Endothelial cell of umbilical vein (primary cell): ENCODE measurements around the gene ZDHHC24. TPM values are rescaled to one million over a fixed set of nuclear protein-coding genes. Genes with fewer than 3 reads are reported as not detected.

Experiments used
- BruUV-seq: library from RNA; stranded (reverse); fragments of 400-500 nt; replicated peaks from 2 replicates; lab custom pipeline; 2021; lab: Mats Ljungman, UMichigan
- CTCF ChIA-PET: fragments of 300-600, 350-600 bp; sonication (Branson Sonifier 250); formaldehyde crosslinking; loops from one replicate; lab custom pipeline; 2021; ENCODE audit warnings: antibody characterized with exemption, inconsistent platforms; lab: Charles Lee
- POLR2A ChIA-PET: fragments of 300-600, 350-600 bp; sonication (Branson Sonifier 250); formaldehyde crosslinking; loops from one replicate; lab custom pipeline; 2021; ENCODE audit warnings: antibody characterized with exemption, inconsistent platforms; lab: Charles Lee
- DNase-seq: peaks from one replicate; pipeline ENCODE4 v3.0.0-alpha.2; 2011; ENCODE audit warnings: low read depth, low spot score
- FAIRE-seq: peaks from 2 replicates; lab custom pipeline; 2011; peaks lifted over from hg19 to GRCh38; lab: Jason Lieb, UNC
- H2AFZ ChIP-seq: 2 replicates; pipeline ENCODE4 v1.6.0; 2012; ENCODE audit warnings: low read depth, low read length, control low read depth, inconsistent platforms
- H3K27ac ChIP-seq: 2 replicates; pipeline ENCODE4 v1.5.1; 2011; ENCODE audit warnings: low read depth, mild to moderate bottlenecking, control low read depth, low read length, moderate library complexity; ENCODE audit not compliant: insufficient read depth
- H3K27me3 ChIP-seq, 2 experiments: 2 replicates each; pipeline versions ENCODE4 v1.6.0 to v1.6.1; 2011; ENCODE audit warnings: low read length in 2 of 2, mixed read lengths in 1 of 2; ENCODE audit not compliant: control insufficient read depth in 2 of 2, insufficient read depth in 2 of 2
- H3K36me3 ChIP-seq, 2 experiments: 2 replicates in 1 of 2; 3 replicates in 1 of 2; pipeline ENCODE4 v1.5.1; 2011; ENCODE audit warnings: low read length in 2 of 2, mild to moderate bottlenecking in 1 of 2, moderate library complexity in 1 of 2; ENCODE audit not compliant: control insufficient read depth in 2 of 2, insufficient read depth in 2 of 2; ENCODE audit errors: extremely low read depth in 1 of 2
- H3K4me1 ChIP-seq: 3 replicates; pipeline ENCODE4 v1.5.1; 2011; ENCODE audit warnings: mild to moderate bottlenecking, low read length; ENCODE audit not compliant: control insufficient read depth, insufficient read depth; ENCODE audit errors: extremely low read depth
- H3K4me2 ChIP-seq: 2 replicates; pipeline ENCODE4 v1.6.1; 2011; ENCODE audit warnings: low read length, control low read depth, mixed read lengths; ENCODE audit not compliant: insufficient read depth
- H3K4me3 ChIP-seq, 3 experiments: fragments of 200-600 bp in 1 of 3; sonication (generic), shearing (Covaris generic) in 1 of 3; replicated peaks in 1 of 3; 2 replicates each; pipeline ENCODE4 v1.5.1; 2011 to 2016; ENCODE audit warnings: control low read depth in 3 of 3, low read length in 3 of 3, mild to moderate bottlenecking in 2 of 3, inconsistent platforms in 1 of 3, low read depth in 1 of 3, moderate library complexity in 1 of 3; ENCODE audit not compliant: insufficient read depth in 1 of 3
- H3K79me2 ChIP-seq: 2 replicates; pipeline ENCODE4 v1.6.0; 2012; ENCODE audit warnings: low read length, inconsistent platforms; ENCODE audit not compliant: control insufficient read depth, insufficient read depth
- H3K9ac ChIP-seq: replicated peaks from 2 replicates; pipeline ENCODE3; 2011; ENCODE audit warnings: low read length, control low read depth; ENCODE audit not compliant: insufficient read depth; ENCODE audit errors: extremely low read depth
- H3K9me1 ChIP-seq: replicated peaks from 3 replicates; pipeline ENCODE4 v1.6.0; 2011; ENCODE audit warnings: mild to moderate bottlenecking, low read length; ENCODE audit not compliant: control insufficient read depth, insufficient read depth; ENCODE audit errors: extremely low read depth
- H3K9me3 ChIP-seq: replicated peaks from 2 replicates; pipeline ENCODE4 v1.5.1; 2012; ENCODE audit warnings: low read length, inconsistent platforms; ENCODE audit not compliant: control insufficient read depth, insufficient read depth
- H4K20me1 ChIP-seq: replicated peaks from 2 replicates; pipeline ENCODE3; 2011; ENCODE audit warnings: mild to moderate bottlenecking, low read length; ENCODE audit not compliant: control insufficient read depth, insufficient read depth; ENCODE audit errors: extremely low read depth
- EZH2 ChIP-seq: IDR thresholded peaks from 2 replicates; pipeline ENCODE4 v1.6.1; 2012; ENCODE audit warnings: borderline replicate concordance, low read depth, mild to moderate bottlenecking, moderate library complexity, low read length, inconsistent platforms; ENCODE audit not compliant: severe bottlenecking
- FOS ChIP-seq: IDR thresholded peaks from 2 replicates; pipeline ENCODE4 v1.6.1; 2011; ENCODE audit warnings: mild to moderate bottlenecking, low read length, moderate library complexity, borderline replicate concordance; ENCODE audit not compliant: insufficient read depth
- GATA2 ChIP-seq: IDR thresholded peaks from 2 replicates; pipeline ENCODE4 v1.7.0; 2011; ENCODE audit warnings: low read depth, mild to moderate bottlenecking, moderate library complexity, mixed read lengths, low read length; ENCODE audit not compliant: insufficient read length, insufficient read depth
- JUN ChIP-seq: IDR thresholded peaks from 2 replicates; pipeline ENCODE4 v1.6.1; 2011; ENCODE audit warnings: borderline replicate concordance, low read depth; ENCODE audit not compliant: insufficient read length, insufficient read depth
- MAX ChIP-seq: IDR thresholded peaks from 2 replicates; pipeline ENCODE4 v1.6.1; 2011; ENCODE audit not compliant: insufficient read depth, insufficient read length
- MYC ChIP-seq: IDR thresholded peaks from one replicate; pipeline ENCODE4 v1.6.1; 2011; ENCODE audit warnings: mild to moderate bottlenecking, low read depth, low read length
- POLR2A ChIP-seq: IDR thresholded peaks from 2 replicates; pipeline ENCODE4 v1.6.1; 2012; ENCODE audit warnings: low read depth, mild to moderate bottlenecking, control low read depth, low read length
- POLR2AphosphoS5 ChIP-seq: IDR thresholded peaks from 2 replicates; pipeline ENCODE4 v1.6.1; 2012; ENCODE audit warnings: low read depth, mild to moderate bottlenecking, control low read depth, low read length, moderate library complexity; ENCODE audit not compliant: insufficient read depth
- dilution Hi-C: fragments of 300-500 bp; cut with MboI; formaldehyde crosslinking; loops from one replicate; pipeline ENCODE4 v1.15.0; 2019; ENCODE audit warnings: low sequenced_read_pairs; ENCODE audit not compliant: extremely low pct_ligation_motif_present
- intact Hi-C: fragments of 100-400 bp; cut with micrococcal nuclease; formaldehyde crosslinking; loops from one replicate; pipeline ENCODE4 v1.10.0; 2022
- polyA plus RNA-seq, 4 experiments: library from polyadenylated mRNA; depleted of rRNA in 3 of 4; stranded (reverse) in 3 of 4; unstranded in 1 of 4; fragments of >200 nt; gene quantifications; 2 replicates each; pipeline versions ENCODE4 v1.2.1 to v1.2.3, GENCODE V29; 2011 to 2012; ENCODE audit warnings: missing spikeins in 1 of 4
- total RNA-seq: library from RNA; stranded (reverse); gene quantifications from 2 replicates; pipeline ENCODE4 v1.2.3, GENCODE V29; 2021
- TF ChIP-seq, protein P1 (sequence below), 2 donors: IDR thresholded peaks; 1 replicate in 1 of 2; 2 replicates in 1 of 2; pipeline ENCODE4 v1.5.1; 2011; ENCODE audit warnings: low read length in 2 of 2, mild to moderate bottlenecking in 2 of 2, moderate library complexity in 2 of 2, control low read depth in 1 of 2, inconsistent platforms in 1 of 2, low read depth in 1 of 2; ENCODE audit not compliant: insufficient read depth in 1 of 2; ENCODE audit errors: extremely low read depth in 1 of 2

ZDHHC24 gene
- total and polyA plus RNA-seq, 2 donors (not counting 3 experiments of a cell fraction or from before 2014, with no cell fraction given) = 20.1 to 21.1 TPM

DNA sequence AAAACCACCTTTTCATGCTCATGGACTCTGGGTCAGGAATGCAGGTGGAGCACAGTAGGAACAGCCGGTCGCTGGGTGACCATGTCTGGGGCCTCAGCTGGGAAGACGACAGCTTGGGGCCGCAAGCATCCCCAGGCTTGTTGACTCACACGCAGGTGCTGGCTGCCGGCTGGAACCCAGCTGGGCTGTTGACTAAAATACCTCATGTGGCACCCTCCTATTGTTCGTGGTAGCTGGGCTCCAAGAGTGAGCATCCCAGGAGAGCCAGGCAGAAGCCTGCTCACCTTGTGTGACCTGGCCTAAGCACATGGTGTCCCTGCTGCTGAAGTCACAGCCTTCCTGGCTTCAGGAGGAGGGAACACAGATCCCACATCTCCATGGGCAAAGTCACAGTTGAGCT is 56.2 kb downstream of the ZDHHC24 start:
- H3K4me1 ChIP-seq = no peaks in the 10 kb centered on the region
- CTCF ChIA-PET = interaction anchor here (1.0 kb wide), 1 partner anchor 11 kb away, joined by 3 read pairs; no protein-coding TSS in a partner anchor
- dilution Hi-C loops = no loop called here
- no peak for FAIRE-seq
- no TSS peak for BruUV-seq
- peaks cover 0 to 19% of the 10 kb centered on the region in 2 experiments for H3K36me3 ChIP-seq
- no peak for TF ChIP-seq FOS
- no peak for TF ChIP-seq POLR2AphosphoS5
- TF ChIP-seq MYC = no peak
- TF ChIP-seq GATA2 = no peak
- no peak for TF ChIP-seq POLR2A
- no peak for TF ChIP-seq MAX
- TF ChIP-seq, protein P1, sequence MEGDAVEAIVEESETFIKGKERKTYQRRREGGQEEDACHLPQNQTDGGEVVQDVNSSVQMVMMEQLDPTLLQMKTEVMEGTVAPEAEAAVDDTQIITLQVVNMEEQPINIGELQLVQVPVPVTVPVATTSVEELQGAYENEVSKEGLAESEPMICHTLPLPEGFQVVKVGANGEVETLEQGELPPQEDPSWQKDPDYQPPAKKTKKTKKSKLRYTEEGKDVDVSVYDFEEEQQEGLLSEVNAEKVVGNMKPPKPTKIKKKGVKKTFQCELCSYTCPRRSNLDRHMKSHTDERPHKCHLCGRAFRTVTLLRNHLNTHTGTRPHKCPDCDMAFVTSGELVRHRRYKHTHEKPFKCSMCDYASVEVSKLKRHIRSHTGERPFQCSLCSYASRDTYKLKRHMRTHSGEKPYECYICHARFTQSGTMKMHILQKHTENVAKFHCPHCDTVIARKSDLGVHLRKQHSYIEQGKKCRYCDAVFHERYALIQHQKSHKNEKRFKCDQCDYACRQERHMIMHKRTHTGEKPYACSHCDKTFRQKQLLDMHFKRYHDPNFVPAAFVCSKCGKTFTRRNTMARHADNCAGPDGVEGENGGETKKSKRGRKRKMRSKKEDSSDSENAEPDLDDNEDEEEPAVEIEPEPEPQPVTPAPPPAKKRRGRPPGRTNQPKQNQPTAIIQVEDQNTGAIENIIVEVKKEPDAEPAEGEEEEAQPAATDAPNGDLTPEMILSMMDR (IDR thresholded peaks at IDR 0.05; ENCODE audit: extremely low read depth in 1 of 2, insufficient read depth in 1 of 2, low read depth in 1 of 2, low read length in 2 of 2) = no peak
- no peak for TF ChIP-seq JUN
- TF ChIP-seq EZH2 = no peak
- H3K27me3 ChIP-seq = no peaks in the 10 kb centered on the region
- H3K9me1 ChIP-seq = no peaks in the 10 kb centered on the region
- intact Hi-C loops = no loop called here
- no peak overlapping the region for H3K9ac ChIP-seq
- POLR2A ChIA-PET = no interaction called here
- DNase-seq = no peak
- no peaks in the 10 kb centered on the region for H3K9me3 ChIP-seq
- H3K79me2 ChIP-seq = no peaks in the 10 kb centered on the region
- no peak overlapping the region for H3K4me3 ChIP-seq
- no peak overlapping the region for H3K4me2 ChIP-seq
- no peak overlapping the region for H2AFZ ChIP-seq
- no peaks in the 10 kb centered on the region for H4K20me1 ChIP-seq
- H3K27ac ChIP-seq = no peak overlapping the region
